ENCODE data around the gene RNF31.

Gene RNF31

GRCh38 chr14:24150993-24151392 lies 3.7 kb downstream of the RNF31 start:
- Histone ChIP-seq H4K20me1 (ENCODE audit: insufficient read depth, low read length) (no peaks in the 10 kb centered on the region), H3F3A (ENCODE audit: insufficient read depth, low read length) (peaks cover 5% of the 10 kb centered on the region; the same call in 1 of the 2 replicates), H3K4me1 (ENCODE audit: low read length) (peaks cover 7% of the 10 kb centered on the region), H3K27ac (ENCODE audit: low read length) (no peak overlapping the region), H3K9me3 (replicated peaks; ENCODE audit: insufficient read depth, low read length) (no peaks in the 10 kb centered on the region), H3K79me2 (ENCODE audit: low read length) (peaks cover 24% of the 10 kb centered on the region), H3K27me3 (replicated peaks; ENCODE audit: insufficient read depth, low read length) (no peaks in the 10 kb centered on the region), H3K4me2 (ENCODE audit: low read depth, low read length) (no peak overlapping the region), H3K9me2 (replicated peaks; ENCODE audit: insufficient read depth, low read length) (no peaks in the 10 kb centered on the region), H3K36me3 (replicated peaks; ENCODE audit: insufficient read depth, low read length) (no peaks in the 10 kb centered on the region), H2AFZ (ENCODE audit: low read length) (no peak overlapping the region), H3K9ac (ENCODE audit: low read length) (no peak overlapping the region), H3K4me3 (ENCODE audit: low read length) (no peak overlapping the region)
- no peak for DNase-seq
- TF ChIP-seq EZH2 (optimal IDR thresholded peaks at IDR 0.05; ENCODE audit: low read depth, low read length) = no peak
- TF ChIP-seq CTCF (IDR thresholded peaks at IDR 0.05; ENCODE audit: low read length) = no peak
- no peak for TF ChIP-seq EZH2phosphoT487 (IDR thresholded peaks at IDR 0.05; ENCODE audit: low read length)

GRCh38 chr14:24151404-24152080 lies 4.2 kb downstream of the RNF31 start:
- Histone ChIP-seq H3K36me3 (replicated peaks; ENCODE audit: insufficient read depth, low read length) (no peaks in the 10 kb centered on the region), H3K4me1 (ENCODE audit: low read length) (peaks cover 7% of the 10 kb centered on the region), H3F3A (ENCODE audit: insufficient read depth, low read length) (peaks cover 5% of the 10 kb centered on the region; the same call in 1 of the 2 replicates), H3K4me3 (ENCODE audit: low read length) (no peak overlapping the region), H3K27ac (ENCODE audit: low read length) (no peak overlapping the region), H2AFZ (ENCODE audit: low read length) (no peak overlapping the region), H3K9ac (ENCODE audit: low read length) (no peak overlapping the region), H3K9me3 (replicated peaks; ENCODE audit: insufficient read depth, low read length) (no peaks in the 10 kb centered on the region), H3K27me3 (replicated peaks; ENCODE audit: insufficient read depth, low read length) (no peaks in the 10 kb centered on the region), H3K79me2 (ENCODE audit: low read length) (peaks cover 20% of the 10 kb centered on the region), H3K4me2 (ENCODE audit: low read depth, low read length) (no peak overlapping the region), H4K20me1 (ENCODE audit: insufficient read depth, low read length) (no peaks in the 10 kb centered on the region), H3K9me2 (replicated peaks; ENCODE audit: insufficient read depth, low read length) (no peaks in the 10 kb centered on the region)
- no peak for TF ChIP-seq EZH2phosphoT487 (IDR thresholded peaks at IDR 0.05; ENCODE audit: low read length)
- no peak for TF ChIP-seq EZH2 (optimal IDR thresholded peaks at IDR 0.05; ENCODE audit: low read depth, low read length)
- TF ChIP-seq CTCF (IDR thresholded peaks at IDR 0.05; ENCODE audit: low read length) = no peak
- no peak for DNase-seq

GRCh38 chr14:24155100-24155499 lies 7.8 kb downstream of the RNF31 start:
- H2AFZ ChIP-seq (ENCODE audit: low read length) = no peak overlapping the region
- H3K79me2 ChIP-seq (ENCODE audit: low read length) = no peaks in the 10 kb centered on the region
- no peak overlapping the region for H3K4me2 ChIP-seq (ENCODE audit: low read depth, low read length)
- no peak overlapping the region for H3K9ac ChIP-seq (ENCODE audit: low read length)
- no peaks in the 10 kb centered on the region for H3K9me2 ChIP-seq (replicated peaks; ENCODE audit: insufficient read depth, low read length)
- H4K20me1 ChIP-seq (ENCODE audit: insufficient read depth, low read length) = no peaks in the 10 kb centered on the region
- H3F3A ChIP-seq (ENCODE audit: insufficient read depth, low read length) = no peaks in the 10 kb centered on the region
- no peaks in the 10 kb centered on the region for H3K27me3 ChIP-seq (replicated peaks; ENCODE audit: insufficient read depth, low read length)
- no peaks in the 10 kb centered on the region for H3K36me3 ChIP-seq (replicated peaks; ENCODE audit: insufficient read depth, low read length)
- H3K4me3 ChIP-seq (ENCODE audit: low read length) = no peak overlapping the region
- no peaks in the 10 kb centered on the region for H3K9me3 ChIP-seq (replicated peaks; ENCODE audit: insufficient read depth, low read length)
- no peak for DNase-seq
- TF ChIP-seq EZH2phosphoT487 (IDR thresholded peaks at IDR 0.05; ENCODE audit: low read length) (no peak), CTCF (IDR thresholded peaks at IDR 0.05; ENCODE audit: low read length) (no peak), EZH2 (optimal IDR thresholded peaks at IDR 0.05; ENCODE audit: low read depth, low read length) (no peak)
- H3K27ac ChIP-seq (ENCODE audit: low read length) = no peak overlapping the region
- no peaks in the 10 kb centered on the region for H3K4me1 ChIP-seq (ENCODE audit: low read length)
